GM12878 (cell line): ENCODE measurements around the gene IFT88. TPM values are rescaled to one million over a fixed set of nuclear protein-coding genes. Genes with fewer than 3 reads are reported as not detected.
A peak's percentile ranks its signal among the peaks of the same experiment; 100 is the strongest.

Source experiments
- ATAC-seq: fragments of 200-7000 bp; cut with Tn5 transposase; 3 replicates; pipeline ENCODE4 v1.9.1; 2020; ENCODE audit warnings: mild to moderate bottlenecking, moderate library complexity
- BruUV-seq: library from RNA; stranded (reverse); fragments of 400-500 nt; replicated peaks from 2 replicates; lab custom pipeline; 2021; lab: Mats Ljungman, UMichigan
- CTCF ChIA-PET: fragments of 300-600 bp; sonication (Branson Sonifier 250); formaldehyde crosslinking; extraction: SDS; loops from one replicate; lab custom pipeline; 2021; ENCODE audit warnings: inconsistent platforms; lab: Yijun Ruan, JAX
- POLR2A ChIA-PET: fragments of 350-600 bp; formaldehyde crosslinking; extraction: SDS; loops from one replicate; lab custom pipeline; 2021; ENCODE audit warnings: inconsistent platforms; lab: Charles Lee
- RAD21 ChIA-PET: fragments of 300-600 bp; sonication (Branson Sonifier 250); formaldehyde crosslinking; loops from one replicate; lab custom pipeline; 2023; ENCODE audit warnings: antibody characterized with exemption; ENCODE audit not compliant: unreplicated experiment; lab: Charles Lee
- SMC1A ChIA-PET: fragments of 300-600 bp; sonication (Branson Sonifier 250); formaldehyde crosslinking; loops from one replicate; lab custom pipeline; 2023; ENCODE audit not compliant: unreplicated experiment, uncharacterized antibody; lab: Charles Lee
- DNase-seq: peaks from one replicate; pipeline ENCODE4 v3.0.0-alpha.2; 2011; ENCODE audit warnings: low read depth, low spot score
- FAIRE-seq: peaks from 3 replicates; lab custom pipeline; 2011; peaks lifted over from hg19 to GRCh38; lab: Jason Lieb, UNC
- H2AFZ ChIP-seq: 2 replicates; pipeline ENCODE4 v1.6.0; 2011; ENCODE audit warnings: low read depth, low read length, control low read depth; ENCODE audit not compliant: control insufficient read depth
- H3K27ac ChIP-seq: 2 replicates; pipeline ENCODE4 v1.5.1; 2011; ENCODE audit warnings: control low read depth; ENCODE audit not compliant: control insufficient read depth, insufficient read depth
- H3K27me3 ChIP-seq, 2 experiments: replicated peaks in 1 of 2; 2 replicates each; pipeline versions ENCODE4 v1.6.0 to v1.6.1; 2011; ENCODE audit warnings: low read length in 1 of 2; ENCODE audit not compliant: control insufficient read depth in 2 of 2, insufficient read depth in 2 of 2
- H3K36me3 ChIP-seq, 2 experiments: 2 replicates each; pipeline ENCODE4 v1.5.1; 2011; ENCODE audit warnings: low read length in 1 of 2; ENCODE audit not compliant: control insufficient read depth in 2 of 2, insufficient read depth in 2 of 2
- H3K4me1 ChIP-seq: 2 replicates; pipeline ENCODE4 v1.6.1; 2011; ENCODE audit warnings: mild to moderate bottlenecking, low read length, moderate library complexity, mixed read lengths; ENCODE audit not compliant: control insufficient read depth, insufficient read depth
- H3K4me2 ChIP-seq: 2 replicates; pipeline ENCODE4 v1.6.0; 2011; ENCODE audit warnings: control low read depth; ENCODE audit not compliant: control insufficient read depth, insufficient read depth
- H3K4me3 ChIP-seq: fragments of 200-600 bp; sonication (generic); 2 replicates; pipeline ENCODE4 v1.5.1; 2016
- H3K79me2 ChIP-seq: 2 replicates; pipeline ENCODE4 v1.6.0; 2011; ENCODE audit warnings: low read length; ENCODE audit not compliant: control insufficient read depth, insufficient read depth
- H3K9ac ChIP-seq: 2 replicates; pipeline ENCODE4 v1.8.0; 2011; ENCODE audit warnings: low read length, control low read depth, mixed read lengths; ENCODE audit not compliant: control insufficient read depth, insufficient read depth
- H3K9me3 ChIP-seq: replicated peaks from 3 replicates; pipeline ENCODE4 v1.5.1; 2011; ENCODE audit warnings: mild to moderate bottlenecking, low read length; ENCODE audit not compliant: control insufficient read depth, insufficient read depth
- H4K20me1 ChIP-seq: 2 replicates; pipeline ENCODE4 v1.6.0; 2011; ENCODE audit not compliant: control insufficient read depth, insufficient read depth
- CBX5 ChIP-seq: sonication (generic); IDR thresholded peaks from 2 replicates; pipeline ENCODE4 v1.6.1; 2016; ENCODE audit warnings: low read depth, moderate library complexity, mild to moderate bottlenecking, inconsistent platforms
- EGR1 ChIP-seq, 2 experiments: IDR thresholded peaks; 1 replicate in 1 of 2; 2 replicates in 1 of 2; pipeline ENCODE4 v1.6.1; 2011 to 2012; ENCODE audit warnings: low read depth in 2 of 2, low read length in 2 of 2, borderline replicate concordance in 1 of 2, mild to moderate bottlenecking in 1 of 2, moderate library complexity in 1 of 2
- FOS ChIP-seq: IDR thresholded peaks from 3 replicates; pipeline ENCODE4 v1.6.1; 2011; ENCODE audit warnings: borderline replicate concordance; ENCODE audit not compliant: insufficient read length; ENCODE audit errors: extremely low read depth
- KLF5 ChIP-seq: fragments of 450-650 bp; IDR thresholded peaks from 2 replicates; pipeline ENCODE4 v1.6.1; 2014; ENCODE audit warnings: mild to moderate bottlenecking; ENCODE audit not compliant: partially characterized antibody
- SRF ChIP-seq, 2 experiments: IDR thresholded peaks; 2 replicates each; pipeline ENCODE4 v1.6.1; 2011; ENCODE audit warnings: low read depth in 2 of 2, low read length in 2 of 2, mild to moderate bottlenecking in 1 of 2, moderate library complexity in 1 of 2
- WGBS: methylation state at CpG from one replicate; pipeline ENCODE4 v1.1.6; 2016; ENCODE audit warnings: low lambda C conversion rate; ENCODE audit not compliant: insufficient replicate concordance, insufficient coverage; ENCODE audit errors: missing lambda C conversion rate; 5-methylcytosine and 5-hydroxymethylcytosine counted together
- in situ Hi-C: fragments of 300-500 bp; cut with MboI; formaldehyde crosslinking; loops from 9 replicates; pipeline ENCODE4 v1.14.3; 2018; ENCODE audit warnings: mixed read lengths
- intact Hi-C: fragments of 100-400 bp; cut with micrococcal nuclease; formaldehyde crosslinking; loops from one replicate; pipeline ENCODE4 v1.14.2; 2022; ENCODE audit not compliant: unreplicated experiment
- polyA plus RNA-seq, 11 experiments: library from polyadenylated mRNA; depleted of rRNA in 4 of 11; unstranded in 6 of 11; stranded (reverse) in 5 of 11; fragments of >200 nt; fragmentation: Nextera tagmentation in 4 of 11; fragmentation: Illumina TruSeq in 1 of 11; extraction: Ambion mirVana in 4 of 11; extraction: Trizol in 1 of 11; gene quantifications; 1 replicate in 1 of 11; 2 replicates in 10 of 11; pipeline versions ENCODE4 v1.2.1 to v1.2.3, GENCODE V29; 2011 to 2016; ENCODE audit warnings: inconsistent platforms in 2 of 11, missing spikeins in 2 of 11, low read depth in 1 of 11
- total RNA-seq, 4 experiments: library from RNA; depleted of rRNA in 3 of 4; stranded (reverse); fragments of >200 nt in 3 of 4; fragmentation: Illumina TruSeq in 1 of 4; extraction: Trizol in 1 of 4; gene quantifications; 2 replicates each; pipeline versions ENCODE4 v1.2.1 to v1.2.3, GENCODE V29; 2013 to 2021

IFT88 gene
- total and polyA plus RNA-seq, 10 of the 15 experiments (the other 5 are each of a cell fraction or from before 2014, with no cell fraction given), result 2.9 to 5.6 (median 4.1) TPM

DNA sequence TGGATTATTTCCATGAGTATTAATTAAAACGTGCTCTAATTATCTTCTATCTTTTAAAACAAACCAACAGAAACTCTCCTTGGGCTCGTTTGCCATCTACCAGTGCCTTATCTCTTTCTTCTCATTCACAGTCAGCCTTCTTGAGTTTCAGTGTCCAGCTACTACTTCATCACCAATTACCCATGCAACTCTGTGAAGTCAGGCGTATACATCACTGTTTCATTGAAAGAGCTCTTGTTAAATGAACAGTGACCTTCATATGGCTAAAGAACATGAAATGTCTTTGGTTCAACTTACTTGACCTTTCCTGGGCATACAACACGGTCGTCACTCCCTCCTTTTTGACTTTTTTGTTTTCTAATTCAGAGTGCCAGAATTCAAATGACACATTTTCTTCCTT is 5.2 kb upstream of the IFT88 start:
- Histone ChIP-seq H3K9me3 (no peaks in the 10 kb centered on the region; the same call in 2 of the 3 replicates), H3K27me3 (no peaks in the 10 kb centered on the region), H2AFZ (no peak overlapping the region), H3K36me3 (no peaks in the 10 kb centered on the region), H3K4me2 (no peak overlapping the region), H3K9ac (no peak overlapping the region), H3K4me1 (no peaks in the 10 kb centered on the region; the same call in 1 of the 2 replicates), H4K20me1 (no peaks in the 10 kb centered on the region), H3K27ac (no peak overlapping the region), H3K79me2 (no peaks in the 10 kb centered on the region), H3K4me3 (no peak overlapping the region)
- POLR2A ChIA-PET, result no interaction called here
- RAD21 ChIA-PET, result no interaction called here
- TF ChIP-seq FOS, result no peak
- TF ChIP-seq EGR1 (IDR thresholded peaks at IDR 0.05; ENCODE audit: borderline replicate concordance in 1 of 2, low read depth in 2 of 2, low read length in 2 of 2), result no peak
- FAIRE-seq (no peak), ATAC-seq (no peak), DNase-seq (no peak)
- BruUV-seq, result no TSS peak
- in situ Hi-C loops (no loop called here), intact Hi-C loops (no loop called here)
- WGBS, result 55% methylated on average over 5 of the region's 5 CpGs
- CTCF ChIA-PET, result interaction anchor here (0.7 to 1.2 kb wide), 2 partner anchors 364 to 726 kb away, joined by 3 read pairs; no protein-coding TSS in a partner anchor
- SMC1A ChIA-PET, result no interaction called here

GRCh38 chr13:20565115-20565736 is 1.7 kb upstream of the IFT88 start:
- FAIRE-seq (no peak), ATAC-seq (no peak), DNase-seq (no peak)
- no peak overlapping the region for H3K27ac ChIP-seq
- ChIA-PET SMC1A (interaction anchor here (1.3 kb wide), 1 partner anchor 36 kb away, joined by 4 read pairs; no protein-coding TSS in a partner anchor), RAD21 (no interaction called here), CTCF (no interaction called here)
- no peak overlapping the region for H3K4me3 ChIP-seq
- H3K9me3 ChIP-seq, result no peaks in the 10 kb centered on the region; the same call in 2 of the 3 replicates
- no peaks in the 10 kb centered on the region for H3K27me3 ChIP-seq
- no peak overlapping the region for H3K9ac ChIP-seq
- no TSS peak for BruUV-seq
- intact Hi-C loops, result no loop called here
- H4K20me1 ChIP-seq, result no peaks in the 10 kb centered on the region
- H3K4me2 ChIP-seq, result no peak overlapping the region
- in situ Hi-C loops, result no loop called here
- no peak overlapping the region for H2AFZ ChIP-seq
- TF ChIP-seq CBX5, result peak; percentile 89; the same call in 1 of the 2 replicates
- TF ChIP-seq KLF5, result peak; percentile 31
- TF ChIP-seq SRF (IDR thresholded peaks at IDR 0.05; ENCODE audit: low read depth in 2 of 2, low read length in 2 of 2), result no peak
- TF ChIP-seq, all 136 proteins: peak for 2
- H3K36me3 ChIP-seq, result no peaks in the 10 kb centered on the region
- H3K4me1 ChIP-seq, result no peaks in the 10 kb centered on the region; the same call in 1 of the 2 replicates
- POLR2A ChIA-PET, result no interaction called here
- H3K79me2 ChIP-seq, result no peaks in the 10 kb centered on the region
- WGBS, result 74% methylated on average over 11 of the region's 11 CpGs
